Dedifferentiated amniotic fluid mesenchymal stem cell (primary cell): ENCODE data around the gene TM4SF4.

ENCODE experiments used
- DNase-seq: peaks from one replicate; pipeline ENCODE4 v3.0.0-alpha.2; 2016; ENCODE audit errors: extremely low spot score

The TM4SF4 gene

GRCh38 chr3:149455366-149455765 lies 19.1 kb upstream of the TM4SF4 start:
- DNase-seq = no peak

- no peak for DNase-seq
Observed at GRCh38 chr3:149455989-149456388, 18.5 kb upstream of the TM4SF4 start.

- DNase-seq = no peak
Observed at GRCh38 chr3:149459491-149460059, 14.9 kb upstream of the TM4SF4 start.

GRCh38 chr3:149460117-149460516 lies 14.4 kb upstream of the TM4SF4 start:
- no peak for DNase-seq

- no peak for DNase-seq
Observed at GRCh38 chr3:149462051-149462450, 12.4 kb upstream of the TM4SF4 start.

GRCh38 chr3:149462581-149463011 lies 11.9 kb upstream of the TM4SF4 start:
- DNase-seq = peak; percentile 65

- DNase-seq = no peak
Observed at GRCh38 chr3:149463921-149464320, 10.6 kb upstream of the TM4SF4 start.

- no peak for DNase-seq
Observed at GRCh38 chr3:149464542-149465328, 9.8 kb upstream of the TM4SF4 start.

GRCh38 chr3:149465351-149465883 lies 9.1 kb upstream of the TM4SF4 start:
- DNase-seq = no peak

- DNase-seq = peak; percentile 84
Observed at GRCh38 chr3:149466192-149466591, 8.3 kb upstream of the TM4SF4 start.

GRCh38 chr3:149468504-149469212 lies 5.8 kb upstream of the TM4SF4 start:
- no peak for DNase-seq

- no peak for DNase-seq
Observed at GRCh38 chr3:149470381-149470780, 4.1 kb upstream of the TM4SF4 start.

- no peak for DNase-seq
Observed at GRCh38 chr3:149472030-149472797, 2.3 kb upstream of the TM4SF4 start.

GRCh38 chr3:149473357-149474249 lies 894 bp upstream of the TM4SF4 start:
- peak; percentile 85 for DNase-seq

- no peak for DNase-seq
Observed at GRCh38 chr3:149475451-149476060, 1.1 kb downstream of the TM4SF4 start.

GRCh38 chr3:149476225-149476624 lies 1.7 kb downstream of the TM4SF4 start:
- DNase-seq = no peak

- DNase-seq = no peak
Observed at GRCh38 chr3:149479621-149480325, 5.3 kb downstream of the TM4SF4 start.

GRCh38 chr3:149480326-149481017 lies 6.0 kb downstream of the TM4SF4 start:
- DNase-seq = peak; percentile 73

GRCh38 chr3:149481056-149481455 lies 6.6 kb downstream of the TM4SF4 start:
- no peak for DNase-seq
